Mesendoderm (in vitro differentiated cells): ENCODE data around the gene BOD1.

Experiments used
- DNase-seq: peaks from one replicate; pipeline ENCODE4 v3.0.0; 2013
- H2AK5ac ChIP-seq: 2 replicates; pipeline ENCODE4 v1.6.1; 2013; ENCODE audit warnings: low read length, inconsistent platforms
- H2BK120ac ChIP-seq: 2 replicates; pipeline ENCODE4 v1.6.1; 2013; ENCODE audit warnings: low read depth, mild to moderate bottlenecking, low read length, moderate library complexity, mixed read lengths
- H2BK15ac ChIP-seq: replicated peaks from 2 replicates; pipeline ENCODE4 v1.6.1; 2013; ENCODE audit warnings: low read depth, mild to moderate bottlenecking, moderate library complexity
- H2BK5ac ChIP-seq: 2 replicates; pipeline ENCODE4 v1.6.1; 2013; ENCODE audit warnings: low read length, inconsistent platforms
- H3K18ac ChIP-seq: 2 replicates; pipeline ENCODE4 v1.6.1; 2013; ENCODE audit warnings: mild to moderate bottlenecking, low read length, mixed read lengths
- H3K23ac ChIP-seq: one replicate; pipeline ENCODE4 v1.6.1; 2013; ENCODE audit warnings: low read length
- H3K27ac ChIP-seq: 2 replicates; pipeline ENCODE4 v1.5.1; 2013; ENCODE audit warnings: low read depth, mild to moderate bottlenecking, inconsistent platforms, low read length, moderate library complexity
- H3K27me3 ChIP-seq: 2 replicates; pipeline ENCODE4 v1.6.1; 2013; ENCODE audit warnings: low read length, control low read depth, mild to moderate bottlenecking, inconsistent platforms; ENCODE audit not compliant: insufficient read depth, poor library complexity
- H3K36me3 ChIP-seq: 2 replicates; pipeline ENCODE4 v1.6.1; 2013; ENCODE audit warnings: low read length, inconsistent platforms; ENCODE audit not compliant: control insufficient read depth, insufficient read depth
- H3K4ac ChIP-seq: one replicate; pipeline ENCODE4 v1.6.1; 2013; ENCODE audit warnings: low read depth, mild to moderate bottlenecking, low read length, moderate library complexity
- H3K4me1 ChIP-seq: 2 replicates; pipeline ENCODE4 v1.6.1; 2013; ENCODE audit warnings: low read depth, low read length, inconsistent platforms; ENCODE audit not compliant: control insufficient read depth
- H3K4me2 ChIP-seq: 2 replicates; pipeline ENCODE4 v1.6.1; 2013; ENCODE audit warnings: low read length
- H3K4me3 ChIP-seq: 2 replicates; pipeline ENCODE4 v1.5.1; 2013; ENCODE audit warnings: mild to moderate bottlenecking, low read length
- H3K56ac ChIP-seq: one replicate; pipeline ENCODE4 v1.6.1; 2013; ENCODE audit warnings: low read length
- H3K79me1 ChIP-seq: 2 replicates; pipeline ENCODE4 v1.6.1; 2013; ENCODE audit warnings: low read length, inconsistent platforms
- H3K79me2 ChIP-seq: 2 replicates; pipeline ENCODE4 v1.6.1; 2013; ENCODE audit warnings: mild to moderate bottlenecking, low read length; ENCODE audit not compliant: control insufficient read depth, insufficient read depth
- H3K9ac ChIP-seq: 2 replicates; pipeline ENCODE4 v1.6.1; 2013; ENCODE audit warnings: low read length, inconsistent platforms
- H4K5ac ChIP-seq: one replicate; pipeline ENCODE4 v1.6.1; 2013; ENCODE audit warnings: low read length
- H4K8ac ChIP-seq: one replicate; pipeline ENCODE4 v1.6.1; 2013; ENCODE audit warnings: low read depth, mild to moderate bottlenecking, control low read depth, low read length, moderate library complexity
- WGBS: extraction: QIAGEN DNeasy Blood & Tissue Kit; methylation state at CpG from one replicate; pipeline ENCODE4 v1.1.7; 2013; ENCODE audit warnings: low lambda C conversion rate, missing lambda C conversion rate; ENCODE audit not compliant: insufficient coverage; ENCODE audit errors: extremely low coverage; 5-methylcytosine and 5-hydroxymethylcytosine counted together

Gene BOD1

DNA sequence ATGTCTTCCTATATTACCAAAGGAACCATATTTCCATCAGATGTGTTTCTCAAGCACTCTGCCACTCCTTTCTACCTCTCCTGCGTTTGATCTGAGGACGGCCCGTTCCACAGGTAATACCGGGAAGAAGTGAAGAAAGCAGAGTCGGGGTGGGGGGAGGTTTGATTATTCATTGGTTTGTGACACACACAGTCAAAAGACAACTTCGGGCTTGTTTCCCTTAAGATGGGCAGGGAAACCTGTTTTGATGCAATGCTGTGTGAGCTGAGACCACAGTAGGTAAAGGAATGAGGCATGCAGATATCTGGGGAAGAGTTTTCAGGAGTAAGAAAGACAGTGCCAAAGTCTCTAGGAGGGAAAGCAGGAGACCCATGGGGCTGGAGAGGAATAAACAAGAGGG lies 54.0 kb downstream of the BOD1 start:
- Histone ChIP-seq H3K4ac (no peak overlapping the region), H3K23ac (no peak overlapping the region), H2BK15ac (no peak overlapping the region), H3K36me3 (no peaks in the 10 kb centered on the region), H3K4me3 (no peak overlapping the region), H3K4me1 (no peaks in the 10 kb centered on the region), H2AK5ac (no peak overlapping the region), H4K8ac (no peak overlapping the region), H3K79me1 (no peaks in the 10 kb centered on the region), H3K9ac (no peak overlapping the region), H3K4me2 (no peak overlapping the region), H3K27me3 (no peaks in the 10 kb centered on the region), H4K5ac (no peak overlapping the region), H3K18ac (no peak overlapping the region), H3K79me2 (no peaks in the 10 kb centered on the region), H3K56ac (no peak overlapping the region), H2BK5ac (no peak overlapping the region), H3K27ac (no peak overlapping the region), H2BK120ac (no peak overlapping the region)
- no peak for DNase-seq
- no CpG with 5 or more reads among the region's 6 CpGs for WGBS
